Ishikawa (cell line): Measurements from ENCODE around the gene GRAMD1B.

ENCODE experiments used
- CEBPB ChIP-seq: IDR thresholded peaks from 2 replicates; pipeline ENCODE4 v1.6.1; 2012
- CREB1 ChIP-seq: IDR thresholded peaks from 2 replicates; pipeline ENCODE4 v1.6.1; 2012; ENCODE audit warnings: low read depth
- EGR1 ChIP-seq: IDR thresholded peaks from 2 replicates; pipeline ENCODE4 v1.6.1; 2012
- EP300 ChIP-seq: IDR thresholded peaks from 2 replicates; pipeline ENCODE4 v1.6.1; 2012; ENCODE audit warnings: borderline replicate concordance
- FOXM1 ChIP-seq: IDR thresholded peaks from 2 replicates; pipeline ENCODE4 v1.6.1; 2012; ENCODE audit warnings: low read depth, borderline replicate concordance
- MAX ChIP-seq: IDR thresholded peaks from 2 replicates; pipeline ENCODE4 v1.6.1; 2012
- NFIC ChIP-seq: IDR thresholded peaks from 2 replicates; pipeline ENCODE4 v1.6.1; 2012
- RAD21 ChIP-seq: IDR thresholded peaks from 2 replicates; pipeline ENCODE4 v1.6.1; 2012; ENCODE audit warnings: low read depth
- REST ChIP-seq: IDR thresholded peaks from 2 replicates; pipeline ENCODE4 v1.6.1; 2012; ENCODE audit warnings: low read depth, mild to moderate bottlenecking
- TAF1 ChIP-seq: IDR thresholded peaks from 2 replicates; pipeline ENCODE4 v1.6.1; 2012; ENCODE audit warnings: low read depth, mild to moderate bottlenecking
- TCF12 ChIP-seq: IDR thresholded peaks from 2 replicates; pipeline ENCODE4 v1.6.1; 2012; ENCODE audit warnings: low read depth
- TEAD4 ChIP-seq: IDR thresholded peaks from 2 replicates; pipeline ENCODE4 v1.6.1; 2012
- USF1 ChIP-seq: IDR thresholded peaks from 2 replicates; pipeline ENCODE4 v1.6.1; 2012
- YY1 ChIP-seq: IDR thresholded peaks from 2 replicates; pipeline ENCODE4 v1.6.1; 2012; ENCODE audit warnings: low read depth
- ZBTB7A ChIP-seq: IDR thresholded peaks from 2 replicates; pipeline ENCODE4 v1.6.1; 2012; ENCODE audit warnings: low read depth

Gene GRAMD1B

GRCh38 chr11:123558536-123559315, 128.7 kb downstream of the GRAMD1B start:
- TF ChIP-seq REST, result no peak
- no peak for TF ChIP-seq RAD21
- no peak for TF ChIP-seq YY1
- no peak for TF ChIP-seq EP300

GRCh38 chr11:123559523-123559955, 129.5 kb downstream of the GRAMD1B start:
- no peak for TF ChIP-seq FOXM1
- TF ChIP-seq YY1, result no peak
- TF ChIP-seq TCF12, result no peak
- no peak for TF ChIP-seq ZBTB7A
- TF ChIP-seq CREB1, result no peak
- no peak for TF ChIP-seq RAD21
- no peak for TF ChIP-seq EGR1
- TF ChIP-seq TAF1, result no peak
- TF ChIP-seq MAX, result no peak
- no peak for TF ChIP-seq NFIC
- no peak for TF ChIP-seq TEAD4
- TF ChIP-seq EP300, result no peak
- TF ChIP-seq CEBPB, result no peak
- no peak for TF ChIP-seq USF1
- no peak for TF ChIP-seq REST

GRCh38 chr11:123560006-123560405, 129.9 kb downstream of the GRAMD1B start:
- TF ChIP-seq TEAD4, result no peak
- TF ChIP-seq ZBTB7A, result no peak
- TF ChIP-seq CREB1, result no peak
- no peak for TF ChIP-seq CEBPB
- no peak for TF ChIP-seq EP300
- TF ChIP-seq FOXM1, result no peak
- TF ChIP-seq USF1, result no peak
- no peak for TF ChIP-seq REST
- TF ChIP-seq TAF1, result no peak

- TF ChIP-seq NFIC (no peak), RAD21 (no peak), FOXM1 (no peak), YY1 (no peak), REST (no peak), EGR1 (no peak), TAF1 (no peak), TEAD4 (no peak)
Observed at GRCh38 chr11:123561431-123561800, 131.3 kb downstream of the GRAMD1B start.
